IPS-11a (cell line): Measurements from ENCODE around the gene ITPRIP.

ENCODE experiments used
- H3K4me3 ChIP-seq: one replicate; pipeline ENCODE4 v1.5.1; 2013; ENCODE audit warnings: low read depth, low read length, control low read depth

ITPRIP gene

DNA sequence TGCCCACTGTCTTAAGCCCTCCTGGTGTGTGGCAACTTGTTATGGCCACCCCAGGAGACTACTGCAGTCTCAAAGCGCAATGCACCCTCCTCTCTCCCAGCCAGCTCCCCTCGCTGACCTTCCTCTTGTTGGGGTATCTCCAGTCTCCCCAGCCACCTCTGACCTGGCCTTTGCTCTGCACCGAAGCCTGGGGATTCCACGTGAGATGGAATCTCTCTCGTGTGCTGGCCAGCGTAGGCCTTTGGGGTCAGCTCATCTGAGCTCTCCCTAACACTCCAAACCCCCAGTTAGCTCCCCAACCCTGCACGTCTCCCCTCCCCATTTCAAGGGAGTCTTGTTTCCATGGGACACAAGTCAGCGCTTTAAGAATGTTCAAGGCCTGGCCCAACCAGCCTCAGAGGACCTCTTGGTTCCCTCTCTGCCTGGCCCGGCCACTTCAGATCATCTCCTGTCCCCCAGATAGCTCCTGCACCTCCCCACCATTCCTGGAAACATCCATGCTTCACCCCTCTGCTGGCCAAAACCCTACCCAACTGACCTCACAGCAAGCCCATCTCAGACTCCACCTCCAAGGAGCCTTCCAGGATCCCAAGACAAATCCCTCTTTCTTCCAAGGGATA is 11.2 kb downstream of the ITPRIP start:
- no peak overlapping the region for H3K4me3 ChIP-seq

DNA sequence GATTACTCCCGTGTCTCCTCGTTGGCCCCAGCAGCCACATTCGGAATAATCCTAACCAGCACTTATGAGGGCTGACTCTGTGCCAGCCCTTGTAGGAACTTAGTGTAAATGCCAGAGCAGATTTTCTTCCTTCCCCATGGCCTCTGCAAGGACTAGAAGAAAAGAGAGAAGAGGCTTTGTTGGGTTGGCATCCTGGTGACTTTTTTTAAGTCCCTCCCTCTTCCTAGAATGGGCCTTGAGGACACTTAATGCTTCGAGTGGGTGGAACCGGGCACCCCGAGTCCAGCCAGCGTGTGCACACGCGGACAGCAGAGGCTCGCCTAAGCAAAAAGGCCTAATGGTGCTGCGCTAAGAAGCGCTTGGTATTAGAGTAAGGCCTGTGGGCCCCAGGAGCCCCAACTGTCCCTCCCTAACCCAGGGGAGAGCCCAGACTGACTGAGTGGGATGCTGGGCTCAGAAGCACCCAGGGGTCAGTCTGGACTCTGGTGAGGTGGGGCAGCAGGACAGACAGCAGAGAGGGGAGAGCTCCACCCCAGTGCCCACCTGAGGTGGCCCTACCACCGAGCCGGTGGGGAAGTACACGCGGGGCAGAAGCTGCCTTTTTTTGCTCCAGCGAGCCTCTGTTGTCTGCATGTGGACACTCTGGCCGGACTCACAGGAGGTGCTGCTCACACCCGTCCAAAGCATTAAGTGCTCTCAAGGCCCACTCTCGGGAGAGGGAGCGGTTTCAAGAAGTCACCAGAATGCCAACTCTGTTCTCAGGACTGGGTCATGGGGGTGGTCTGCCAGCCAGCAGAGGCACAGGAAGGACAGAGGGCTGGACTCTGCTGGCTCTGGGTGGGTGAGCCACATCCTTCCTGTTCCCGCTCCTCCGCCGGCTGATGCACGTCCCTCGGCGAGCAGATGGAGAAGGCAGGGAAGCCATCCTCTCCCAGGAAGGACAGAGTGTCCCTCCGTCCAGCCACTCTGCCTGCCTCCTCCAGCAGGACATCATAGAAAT is 12.5 kb downstream of the ITPRIP start:
- H3K4me3 ChIP-seq = no peak overlapping the region

DNA sequence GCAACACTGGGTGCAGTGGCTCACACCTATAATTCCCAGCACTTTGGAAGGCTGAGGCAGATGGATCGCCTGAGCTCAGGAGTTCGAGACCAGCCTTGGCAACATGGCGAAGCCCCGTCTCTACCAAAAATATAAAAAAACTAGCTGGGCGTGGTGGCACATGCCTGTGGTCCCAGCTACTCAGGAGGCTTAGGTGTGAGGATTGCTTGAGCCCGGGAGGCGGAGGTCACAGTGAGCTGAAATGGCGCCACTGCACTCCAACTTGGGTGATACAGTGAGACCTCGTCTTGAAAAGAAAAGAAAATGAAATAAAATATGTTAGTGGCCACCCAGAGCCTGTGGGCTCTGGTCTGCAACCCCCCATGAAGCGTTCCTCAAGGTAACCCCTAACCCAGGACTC is 13.3 kb downstream of the ITPRIP start:
- no peak overlapping the region for H3K4me3 ChIP-seq

- no peak overlapping the region for H3K4me3 ChIP-seq
These were observed 14.0 kb downstream of the ITPRIP start for GRCh38 chr10:104324221-104324686.

DNA sequence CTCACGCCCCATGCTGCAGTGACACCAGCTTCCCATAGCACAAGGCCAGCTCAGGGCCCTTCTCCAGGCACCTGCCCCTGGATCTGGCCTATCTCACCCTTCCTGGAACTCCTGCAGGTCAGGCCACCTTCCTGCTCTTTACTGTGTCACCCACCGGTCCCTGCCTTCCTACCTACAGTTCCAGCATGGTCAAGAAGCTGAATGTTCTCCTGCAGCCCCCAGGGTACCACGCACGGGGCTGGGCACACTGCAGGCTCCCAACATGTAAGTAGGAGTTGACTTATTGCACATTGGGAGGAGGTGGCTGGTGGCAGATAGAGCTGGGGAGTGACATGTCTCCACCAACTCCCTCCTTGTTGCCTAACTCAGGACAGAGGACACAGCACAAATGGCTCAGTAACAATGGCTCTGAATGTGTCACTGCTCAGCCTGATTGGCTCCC is 14.5 kb downstream of the ITPRIP start:
- no peak overlapping the region for H3K4me3 ChIP-seq

DNA sequence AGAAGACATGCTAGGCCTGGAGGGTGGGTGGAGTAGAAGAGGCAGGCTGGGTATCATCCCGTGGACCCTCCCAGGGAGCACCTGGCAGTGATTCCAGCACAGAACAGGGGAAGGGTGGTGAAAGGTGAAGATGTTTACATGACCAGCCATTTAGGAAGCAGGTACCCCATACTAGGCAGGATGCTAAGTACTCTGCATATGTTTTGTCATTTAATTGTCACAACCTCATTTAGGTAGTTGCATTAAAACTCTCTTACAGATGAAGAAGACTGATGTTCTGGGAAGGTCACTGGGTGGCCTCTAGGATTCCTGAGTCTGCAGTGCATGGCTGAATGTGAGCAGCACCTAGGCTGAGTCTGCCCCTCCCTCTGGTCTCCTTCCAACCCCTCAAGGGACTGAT is 15.2 kb downstream of the ITPRIP start:
- H3K4me3 ChIP-seq = no peak overlapping the region

- H3K4me3 ChIP-seq = no peak overlapping the region
These were observed 15.9 kb downstream of the ITPRIP start for GRCh38 chr10:104322416-104322782.

DNA sequence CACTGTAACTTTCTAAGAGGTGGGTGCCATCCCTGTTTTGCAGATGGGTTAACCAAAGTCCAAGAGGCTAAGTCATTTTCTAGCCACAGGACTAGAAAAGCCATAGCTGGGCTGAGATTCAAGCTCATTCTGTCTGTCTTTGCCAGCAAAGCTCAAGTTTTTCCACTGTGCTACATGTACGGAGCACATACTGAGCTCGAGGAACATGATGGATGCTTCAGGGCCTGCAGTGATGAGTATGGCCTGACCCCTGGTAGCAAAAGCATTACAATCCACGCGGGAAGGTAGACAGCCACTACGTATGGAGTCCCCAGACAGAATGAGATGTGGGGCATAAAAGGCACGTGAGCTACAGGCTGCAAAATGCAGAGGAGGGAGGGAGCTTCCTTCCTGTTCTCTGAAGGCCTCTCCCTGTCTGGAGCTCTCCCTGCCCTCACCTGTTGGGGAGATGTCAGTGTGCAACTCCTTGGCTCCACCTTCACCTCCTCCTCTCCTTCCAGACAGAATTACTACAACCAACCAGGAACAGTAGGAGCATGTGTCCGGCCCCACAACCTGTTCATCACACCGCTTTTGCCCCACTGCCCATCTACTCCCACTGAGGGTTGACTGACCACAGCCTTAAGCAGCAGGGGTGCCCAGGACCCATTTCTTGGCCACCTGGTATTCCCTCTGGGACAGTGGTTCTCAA is 16.4 kb downstream of the ITPRIP start:
- H3K4me3 ChIP-seq = no peak overlapping the region

GRCh38 chr10:104321226-104321625 is 17.0 kb downstream of the ITPRIP start:
- no peak overlapping the region for H3K4me3 ChIP-seq

DNA sequence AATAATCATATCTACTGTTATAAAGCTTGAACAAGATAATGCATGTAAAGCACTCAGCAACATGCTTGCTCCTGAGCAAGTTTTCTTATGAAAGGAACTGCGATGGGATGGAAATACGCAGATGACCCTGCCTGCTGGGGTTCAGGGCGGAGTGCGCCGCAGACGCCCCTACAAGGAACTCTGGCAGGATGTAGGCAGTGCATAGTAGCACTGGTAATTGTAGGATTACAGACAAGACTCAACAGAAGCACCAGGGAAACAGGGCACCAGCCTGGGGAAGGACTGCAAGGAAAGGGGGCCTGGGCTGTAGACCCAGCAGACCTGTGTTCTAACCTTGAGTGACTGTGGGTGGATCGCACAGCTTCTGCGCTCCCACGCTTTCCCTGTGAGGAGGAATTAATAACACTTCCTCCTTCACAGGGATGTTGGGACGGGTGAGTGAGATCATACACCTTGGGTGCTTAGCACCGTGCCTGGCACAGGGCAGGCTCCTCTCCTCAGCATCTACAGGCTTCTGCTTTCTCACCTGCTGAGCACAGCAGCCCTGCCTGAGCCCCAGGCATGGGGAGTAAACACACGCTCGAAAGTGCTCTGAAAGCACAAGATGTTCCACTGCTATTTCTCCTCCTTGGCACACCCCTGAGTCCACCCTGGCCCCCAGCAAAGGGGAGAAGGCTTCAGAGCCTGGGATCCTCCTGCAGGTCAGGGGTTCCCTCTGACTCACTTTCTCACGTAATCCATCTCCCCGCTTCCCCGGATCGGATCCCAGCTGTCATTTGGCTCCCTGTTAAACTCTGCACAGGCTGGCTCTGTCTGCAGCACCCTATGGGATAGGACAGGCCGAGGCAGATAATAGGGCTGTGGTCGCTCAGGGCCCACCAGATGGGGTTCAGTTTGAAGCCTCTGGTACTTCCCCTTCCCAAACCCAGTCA is 19.2 kb downstream of the ITPRIP start:
- no peak overlapping the region for H3K4me3 ChIP-seq

DNA sequence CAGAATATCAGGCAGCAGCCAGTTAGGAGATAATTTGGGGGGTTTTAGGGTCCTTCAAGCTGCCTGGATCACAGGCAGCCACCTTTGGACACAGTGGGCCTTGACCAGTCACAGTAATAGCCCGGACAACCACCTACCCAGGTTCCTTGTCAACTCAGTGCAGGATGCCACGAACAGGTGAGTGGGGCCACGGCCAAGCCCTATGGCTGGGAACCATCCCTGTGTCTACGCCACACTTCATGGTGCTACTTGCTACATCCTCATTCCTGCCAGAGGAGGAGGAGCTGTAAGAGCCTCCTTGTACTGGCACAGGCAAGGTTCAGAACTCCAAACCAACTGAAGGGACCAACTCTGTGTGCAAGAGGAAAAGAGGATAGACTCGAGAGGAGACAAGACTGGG is 19.9 kb downstream of the ITPRIP start:
- no peak overlapping the region for H3K4me3 ChIP-seq

DNA sequence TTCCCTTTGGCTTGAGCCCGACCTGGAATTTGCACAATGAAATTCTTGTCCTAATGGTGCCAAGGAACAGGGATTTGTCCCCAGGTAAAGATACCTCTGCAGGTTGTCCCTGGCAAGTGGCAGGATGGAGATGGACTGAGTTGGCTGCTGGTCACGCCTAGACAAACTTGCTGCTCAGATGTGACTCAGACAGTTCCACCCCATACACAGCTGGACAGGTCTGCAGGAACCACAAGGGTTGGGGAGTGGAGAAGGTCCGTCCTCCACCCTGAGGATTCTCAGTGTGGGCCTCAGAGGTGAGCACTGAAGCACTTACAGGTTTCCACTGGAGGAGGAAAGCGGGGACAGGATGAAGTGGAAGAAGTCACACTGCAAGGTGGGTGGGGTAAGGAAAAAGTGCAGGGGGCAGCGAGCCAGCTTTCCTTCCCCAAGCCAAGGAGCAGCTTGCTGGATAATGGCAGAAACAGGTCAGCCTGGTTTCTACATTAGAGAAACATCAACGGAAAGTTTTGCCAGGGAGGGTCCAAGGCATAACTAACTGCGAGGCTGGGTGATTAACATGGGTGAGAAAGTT is 20.5 kb downstream of the ITPRIP start:
- no peak overlapping the region for H3K4me3 ChIP-seq

DNA sequence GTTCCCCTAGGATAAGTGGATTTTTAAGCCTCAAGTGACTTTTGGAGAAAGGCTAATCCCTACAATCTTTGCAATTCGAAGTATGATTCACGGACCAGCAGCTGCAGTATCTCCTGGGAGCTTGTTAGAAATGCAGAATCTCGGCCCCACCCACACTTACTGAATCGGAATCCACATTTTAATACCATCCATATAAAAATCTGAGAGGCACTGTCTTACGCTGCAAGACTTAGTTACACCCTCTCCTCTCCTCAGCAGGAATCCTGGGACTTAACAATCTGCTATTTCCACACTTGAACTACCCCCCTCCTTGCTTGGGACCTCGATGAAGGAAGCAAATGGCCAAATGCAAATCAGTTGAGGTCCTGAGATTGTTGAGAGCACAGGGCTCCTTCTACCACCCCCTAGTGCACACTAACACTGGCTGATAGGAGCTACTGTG is 21.0 kb downstream of the ITPRIP start:
- no peak overlapping the region for H3K4me3 ChIP-seq

- H3K4me3 ChIP-seq = no peak overlapping the region
These were observed 21.8 kb downstream of the ITPRIP start for GRCh38 chr10:104316321-104317099.

DNA sequence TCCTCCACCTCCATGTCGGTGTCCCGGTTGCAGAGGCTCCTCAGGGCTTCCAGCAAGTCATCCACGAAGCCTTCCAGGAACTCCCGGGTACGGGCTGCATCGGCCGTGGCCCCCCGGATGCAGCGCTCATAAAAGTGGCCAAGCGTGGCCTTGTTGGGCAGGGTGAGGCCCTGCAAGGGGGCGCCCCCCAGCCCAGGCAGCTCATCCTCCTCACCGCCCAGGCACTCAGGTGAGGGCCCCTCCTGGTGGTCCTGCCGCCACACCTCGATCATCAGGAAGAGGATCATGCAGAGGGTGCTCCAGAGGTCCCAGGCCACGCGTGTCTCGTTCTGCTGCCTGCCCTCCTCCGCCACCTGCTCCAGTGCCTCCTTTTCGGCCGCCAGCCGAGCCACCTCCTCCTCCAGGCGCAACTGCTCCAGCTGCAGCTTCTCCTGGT is 22.8 kb downstream of the ITPRIP start:
- no peak overlapping the region for H3K4me3 ChIP-seq

DNA sequence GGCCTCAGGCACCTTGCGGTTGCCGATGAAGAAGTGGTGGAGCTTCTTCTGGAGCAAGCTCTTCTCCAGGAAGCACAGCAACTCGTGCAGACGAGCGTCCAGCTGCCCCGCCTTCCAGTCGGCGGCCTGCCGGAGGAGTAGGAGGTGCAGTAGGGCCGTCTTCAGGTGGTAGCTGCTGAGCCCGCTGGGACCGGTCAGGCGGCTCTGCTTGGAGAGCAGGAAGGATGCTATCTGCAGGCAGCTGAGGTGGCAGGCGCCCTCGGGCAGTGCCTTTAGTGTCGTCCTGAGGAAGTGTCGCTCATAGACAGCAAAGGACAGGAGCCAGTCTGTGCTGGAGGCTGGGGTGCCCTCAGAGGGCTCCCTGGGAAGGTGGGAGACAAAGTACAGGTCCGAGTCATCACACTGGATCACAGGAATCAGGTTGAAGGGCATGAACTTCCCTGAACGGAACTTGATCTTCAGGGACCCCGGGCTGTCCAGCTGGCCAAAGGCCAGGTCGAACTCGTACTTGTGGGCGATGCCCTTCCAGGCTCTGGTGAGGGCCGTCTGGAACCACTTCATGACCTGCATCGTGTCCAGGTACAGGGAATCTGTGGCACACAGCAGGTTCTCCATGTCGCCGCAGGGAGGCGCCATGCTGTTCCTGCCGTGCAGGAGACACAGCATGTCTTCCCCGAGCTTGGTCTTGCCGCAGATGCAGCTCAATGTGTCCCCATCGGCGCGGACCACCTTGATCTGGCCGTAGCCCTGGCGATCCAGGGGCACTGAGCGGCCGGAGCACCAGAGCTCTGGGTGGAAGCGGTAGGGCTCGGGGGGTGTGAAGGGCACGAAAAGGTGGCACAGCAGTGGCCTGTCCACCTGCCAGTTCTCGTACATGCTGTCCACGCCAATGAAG is 23.4 kb downstream of the ITPRIP start:
- H3K4me3 ChIP-seq = no peak overlapping the region

DNA sequence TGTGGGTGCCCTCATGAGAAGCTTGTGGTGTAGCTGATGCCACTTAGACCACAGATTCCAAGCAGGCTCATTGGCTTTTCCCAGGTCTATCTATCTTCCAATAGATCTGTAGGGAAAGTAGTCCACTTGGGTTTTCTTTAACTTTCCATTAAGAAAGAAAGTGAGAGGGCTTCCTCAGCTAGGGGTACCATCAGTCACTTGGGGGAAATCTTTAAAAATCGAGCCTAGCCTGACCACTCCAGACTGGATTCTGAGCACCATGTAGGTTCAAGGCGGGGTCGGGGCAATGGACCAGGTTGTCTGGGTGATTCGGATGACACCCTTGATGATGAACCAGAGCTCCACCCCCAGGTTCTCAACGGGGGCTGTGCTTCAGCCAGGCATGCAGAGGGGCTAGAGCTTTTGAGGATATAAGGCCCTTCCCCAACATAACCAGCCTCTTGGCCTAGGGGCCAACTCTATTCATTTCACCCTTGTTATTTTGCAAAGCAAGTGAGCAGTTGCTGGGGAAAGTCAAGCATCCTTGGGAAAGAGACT is 27.0 kb downstream of the ITPRIP start:
- H3K4me3 ChIP-seq = no peak overlapping the region
